22Rv1 (cell line): Measurements from ENCODE around the gene METTL6.

Experiments used
- ZFX ChIP-seq: fragments of 450-650 bp; IDR thresholded peaks from 2 replicates; pipeline ENCODE4 v1.6.1; 2017; ENCODE audit warnings: antibody characterized with exemption, borderline replicate concordance
- TF ChIP-seq, protein P1 (sequence below): fragments of 450-650 bp; IDR thresholded peaks from 2 replicates; pipeline ENCODE4 v1.5.1; 2017; ENCODE audit warnings: mild to moderate bottlenecking

DNA sequence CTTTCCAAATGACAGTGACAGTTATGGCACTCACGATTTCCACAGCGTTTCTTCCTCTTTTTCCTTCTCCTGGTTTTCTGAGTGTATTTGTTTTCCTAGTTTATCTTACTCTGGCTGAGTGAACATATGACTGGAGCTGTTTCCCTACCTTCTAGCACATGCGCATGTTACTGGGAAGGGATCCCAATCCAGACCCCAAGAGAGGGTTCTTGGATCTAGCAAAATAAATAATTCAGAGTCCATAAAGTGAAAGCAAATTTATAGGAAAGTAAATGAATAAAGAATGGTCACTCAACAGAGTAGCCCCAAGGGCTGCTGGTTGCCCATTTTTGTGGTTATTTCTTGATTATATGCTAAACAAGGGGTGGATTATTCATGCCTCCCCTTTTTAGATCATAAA, 23.8 kb downstream of the METTL6 start:
- TF ChIP-seq, protein P1, sequence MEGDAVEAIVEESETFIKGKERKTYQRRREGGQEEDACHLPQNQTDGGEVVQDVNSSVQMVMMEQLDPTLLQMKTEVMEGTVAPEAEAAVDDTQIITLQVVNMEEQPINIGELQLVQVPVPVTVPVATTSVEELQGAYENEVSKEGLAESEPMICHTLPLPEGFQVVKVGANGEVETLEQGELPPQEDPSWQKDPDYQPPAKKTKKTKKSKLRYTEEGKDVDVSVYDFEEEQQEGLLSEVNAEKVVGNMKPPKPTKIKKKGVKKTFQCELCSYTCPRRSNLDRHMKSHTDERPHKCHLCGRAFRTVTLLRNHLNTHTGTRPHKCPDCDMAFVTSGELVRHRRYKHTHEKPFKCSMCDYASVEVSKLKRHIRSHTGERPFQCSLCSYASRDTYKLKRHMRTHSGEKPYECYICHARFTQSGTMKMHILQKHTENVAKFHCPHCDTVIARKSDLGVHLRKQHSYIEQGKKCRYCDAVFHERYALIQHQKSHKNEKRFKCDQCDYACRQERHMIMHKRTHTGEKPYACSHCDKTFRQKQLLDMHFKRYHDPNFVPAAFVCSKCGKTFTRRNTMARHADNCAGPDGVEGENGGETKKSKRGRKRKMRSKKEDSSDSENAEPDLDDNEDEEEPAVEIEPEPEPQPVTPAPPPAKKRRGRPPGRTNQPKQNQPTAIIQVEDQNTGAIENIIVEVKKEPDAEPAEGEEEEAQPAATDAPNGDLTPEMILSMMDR = no peak
- no peak for TF ChIP-seq ZFX
